Endothelial cell (in vitro differentiated cells): ENCODE data around the gene VPS13D. TPM values are rescaled to one million over a fixed set of nuclear protein-coding genes. Genes with fewer than 3 reads are reported as not detected.

Experiments used
- DNase-seq: peaks from one replicate; pipeline ENCODE4 v3.0.0; 2021; ENCODE audit warnings: low spot score
- H3K27ac Mint-ChIP-seq: one replicate; pipeline ENCODE4 v1.8.0; 2021; ENCODE audit warnings: mixed read lengths, inconsistent platforms; ENCODE audit not compliant: unreplicated experiment
- H3K27me3 Mint-ChIP-seq: one replicate; pipeline ENCODE4 v1.8.0; 2021; ENCODE audit warnings: mild to moderate bottlenecking, moderate library complexity, mixed read lengths, inconsistent platforms; ENCODE audit not compliant: unreplicated experiment
- H3K36me3 Mint-ChIP-seq: one replicate; pipeline ENCODE4 v1.8.0; 2021; ENCODE audit warnings: mild to moderate bottlenecking, low read depth, mixed read lengths, inconsistent platforms; ENCODE audit not compliant: unreplicated experiment
- H3K4me1 Mint-ChIP-seq: one replicate; pipeline ENCODE4 v1.8.0; 2021; ENCODE audit warnings: mild to moderate bottlenecking, mixed read lengths, inconsistent platforms; ENCODE audit not compliant: unreplicated experiment
- H3K4me3 Mint-ChIP-seq: one replicate; pipeline ENCODE4 v1.8.0; 2021; ENCODE audit warnings: mild to moderate bottlenecking, mixed read lengths, inconsistent platforms; ENCODE audit not compliant: unreplicated experiment
- H3K9me3 Mint-ChIP-seq: one replicate; pipeline ENCODE4 v1.8.0; 2021; ENCODE audit warnings: mixed read lengths, inconsistent platforms; ENCODE audit not compliant: unreplicated experiment
- CTCF ChIP-seq: fragments of 200-600 bp; sonication (generic); IDR thresholded peaks from one replicate; pipeline ENCODE4 v1.5.0; 2021; ENCODE audit warnings: antibody characterized with exemption; ENCODE audit not compliant: unreplicated experiment
- total RNA-seq: library from RNA; stranded (reverse); fragmentation: NEBNext Ultra II Directional; extraction: Animal tissue kit (Norgen Biotek cat#: 25700); gene quantifications from one replicate; pipeline ENCODE4 v1.2.1, GENCODE V29; 2021; ENCODE audit not compliant: unreplicated experiment

Gene VPS13D
- total RNA-seq, 1 donor from 2014 or later: 37.8 TPM

GRCh38 chr1:12183095-12183794, 46.6 kb upstream of the VPS13D start:
- no peaks in the 10 kb centered on the region for H3K9me3 Mint-ChIP-seq
- no peak overlapping the region for H3K4me3 Mint-ChIP-seq
- peaks cover 35% of the 10 kb centered on the region for H3K36me3 Mint-ChIP-seq
- no peak for DNase-seq
- H3K27me3 Mint-ChIP-seq: peaks cover 24% of the 10 kb centered on the region
- H3K4me1 Mint-ChIP-seq: peaks cover 74% of the 10 kb centered on the region
- no peak for TF ChIP-seq CTCF
- H3K27ac Mint-ChIP-seq: peak overlapping the region; percentile 97

GRCh38 chr1:12184008-12184681, 45.7 kb upstream of the VPS13D start:
- Mint-ChIP-seq H3K4me1 (peaks cover 73% of the 10 kb centered on the region), H3K27ac (peak overlapping the region; percentile 97), H3K4me3 (peak overlapping the region; percentile 22), H3K9me3 (no peaks in the 10 kb centered on the region), H3K27me3 (peaks cover 23% of the 10 kb centered on the region), H3K36me3 (peaks cover 34% of the 10 kb centered on the region)
- TF ChIP-seq CTCF: no peak
- DNase-seq: peak; percentile 74

- H3K4me1 Mint-ChIP-seq: peaks cover 74% of the 10 kb centered on the region
- H3K36me3 Mint-ChIP-seq: peaks cover 42% of the 10 kb centered on the region
- no peak overlapping the region for H3K4me3 Mint-ChIP-seq
- DNase-seq: no peak
- H3K27me3 Mint-ChIP-seq: peaks cover 28% of the 10 kb centered on the region
- H3K27ac Mint-ChIP-seq: peak overlapping the region; percentile 61
- TF ChIP-seq CTCF: no peak
- no peaks in the 10 kb centered on the region for H3K9me3 Mint-ChIP-seq
Measured at GRCh38 chr1:12185036-12185917, 44.6 kb upstream of the VPS13D start.

GRCh38 chr1:12185918-12186678, 43.7 kb upstream of the VPS13D start:
- peaks cover 77% of the 10 kb centered on the region for H3K4me1 Mint-ChIP-seq
- H3K4me3 Mint-ChIP-seq: no peak overlapping the region
- TF ChIP-seq CTCF: no peak
- no peak for DNase-seq
- H3K27me3 Mint-ChIP-seq: peaks cover 28% of the 10 kb centered on the region
- H3K9me3 Mint-ChIP-seq: no peaks in the 10 kb centered on the region
- H3K36me3 Mint-ChIP-seq: peaks cover 42% of the 10 kb centered on the region
- no peak overlapping the region for H3K27ac Mint-ChIP-seq
